ENCODE data around the gene YPEL2.
"Not testable (repeated sequence)": the region's sequence is repeated elsewhere in the genome, so short reads cannot be mapped to it uniquely, and the experiment has no call there.

Gene YPEL2

GRCh38 chr17:59331129-59331928 is at the start of gene YPEL2:
TSS of gene YPEL2 (plus strand) at chr17:59331655. CDS start at chr17:59353410, 21,755 bp downstream.
- peak; percentile 97 for DNase-seq

GRCh38 chr17:59284317-59284716 is 47.1 kb upstream of the YPEL2 start:
- DNase-seq, result no peak

- no peak for DNase-seq
These were observed 44.0 kb upstream of the YPEL2 start for GRCh38 chr17:59287452-59287851.

GRCh38 chr17:59287891-59288290 is 43.6 kb upstream of the YPEL2 start:
- no peak for DNase-seq

GRCh38 chr17:59289981-59290301 is 41.5 kb upstream of the YPEL2 start:
- DNase-seq, result no peak

- not testable (repeated sequence) for DNase-seq
These were observed 41.0 kb upstream of the YPEL2 start for GRCh38 chr17:59290302-59290998.

GRCh38 chr17:59292174-59292523 is 39.3 kb upstream of the YPEL2 start:
- DNase-seq, result no peak

GRCh38 chr17:59296190-59296589 is 35.3 kb upstream of the YPEL2 start:
- DNase-seq, result no peak

- DNase-seq, result no peak
These were observed 32.9 kb upstream of the YPEL2 start for GRCh38 chr17:59298521-59298920.

GRCh38 chr17:59299400-59300092 is 31.9 kb upstream of the YPEL2 start:
- no peak for DNase-seq

GRCh38 chr17:59300941-59301340 is 30.5 kb upstream of the YPEL2 start:
- DNase-seq, result no peak

GRCh38 chr17:59304811-59305210 is 26.6 kb upstream of the YPEL2 start:
- DNase-seq, result no peak

- DNase-seq, result no peak
These were observed 21.1 kb upstream of the YPEL2 start for GRCh38 chr17:59310263-59310920.

GRCh38 chr17:59311051-59311468 is 20.4 kb upstream of the YPEL2 start:
- peak; percentile 30 for DNase-seq

GRCh38 chr17:59311521-59311920 is 19.9 kb upstream of the YPEL2 start:
- DNase-seq, result not testable (repeated sequence)

- DNase-seq, result no peak
These were observed 15.6 kb upstream of the YPEL2 start for GRCh38 chr17:59315866-59316265.

- DNase-seq, result no peak
These were observed 4.1 kb upstream of the YPEL2 start for GRCh38 chr17:59327121-59327980.

GRCh38 chr17:59327981-59328290 is 3.5 kb upstream of the YPEL2 start:
- no peak for DNase-seq

- no peak for DNase-seq
These were observed 2.9 kb upstream of the YPEL2 start for GRCh38 chr17:59328601-59329000.

GRCh38 chr17:59329176-59330052 is 2.0 kb upstream of the YPEL2 start:
- peak; percentile 66 for DNase-seq

Measured in right hindlimb (tissue), 1 donor.